ENCODE results near the gene TRIB2.
"Not testable (repeated sequence)": the region's sequence is repeated elsewhere in the genome, so short reads cannot be mapped to it uniquely, and the experiment has no call there.

The TRIB2 gene

DNA sequence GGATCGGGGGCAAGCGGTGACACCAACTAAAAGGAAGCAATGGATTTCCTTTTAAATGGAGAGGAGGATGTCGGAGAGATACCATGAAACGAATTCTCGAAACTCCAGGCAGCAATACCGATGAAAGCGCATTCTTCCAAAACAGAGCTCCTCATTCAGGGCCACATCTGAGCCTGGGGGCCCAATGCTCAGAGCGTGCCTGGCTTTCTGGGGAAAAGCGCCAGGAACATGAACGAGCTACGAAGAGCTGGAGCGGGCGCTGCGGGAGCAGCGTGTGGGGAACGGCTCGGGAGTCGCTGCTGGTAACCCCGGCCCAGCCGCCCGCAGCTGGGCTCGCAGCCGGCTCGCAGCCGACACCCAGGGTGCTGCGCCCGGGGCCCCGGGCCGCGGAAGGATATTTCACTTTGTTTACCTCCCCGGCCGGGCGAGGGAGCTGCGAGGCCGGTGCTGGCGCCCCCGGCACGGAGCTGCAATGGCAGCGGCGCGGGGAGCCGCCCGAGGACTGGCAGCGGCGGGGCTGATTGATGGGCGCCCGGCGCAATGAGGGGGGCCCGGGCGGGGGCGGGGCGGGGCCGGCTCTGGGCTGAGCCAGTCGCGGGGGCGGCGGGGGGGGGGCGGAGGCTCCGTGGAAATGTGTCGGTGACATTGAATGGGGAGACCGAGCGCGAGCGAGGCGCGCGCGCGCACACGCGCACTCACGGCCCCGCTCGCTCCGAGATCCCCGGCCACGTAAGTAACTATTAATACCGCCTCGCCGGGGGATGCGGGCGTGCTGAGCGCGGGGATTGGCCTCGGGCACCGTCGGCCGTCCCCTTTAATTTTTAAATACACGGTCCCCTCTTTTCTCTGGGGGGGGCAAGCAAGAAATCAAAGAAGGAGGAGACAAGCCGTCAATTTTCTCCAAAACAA is at the start of gene TRIB2:
Gene TRIB2, plus strand, starts transcription at position 655 of the 909 bp plus-strand sequence. CDS start 1,372 bp downstream, outside the sequence.
- peak; percentile 94 to 95 (median 95) for DNase-seq

DNA sequence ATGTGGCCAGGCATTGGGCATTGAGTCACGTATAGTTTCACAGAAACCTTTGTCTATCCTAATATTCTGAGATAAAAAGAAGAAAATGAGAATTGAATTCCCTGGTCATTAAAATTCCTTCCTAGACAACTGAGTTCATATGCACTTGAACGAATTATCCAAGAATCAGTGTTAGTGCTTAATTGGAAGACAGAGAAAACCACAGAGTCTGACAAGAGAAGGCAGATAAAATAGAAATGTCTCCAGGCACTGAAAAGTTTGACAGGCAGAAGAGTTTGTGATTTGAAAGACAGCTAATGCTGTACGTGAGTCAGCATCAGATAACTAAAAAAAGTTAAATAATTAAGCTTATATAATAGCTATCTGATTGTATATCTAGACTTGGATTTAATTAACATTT is 47.7 kb upstream of the TRIB2 start:
- DNase-seq, result no peak

DNA sequence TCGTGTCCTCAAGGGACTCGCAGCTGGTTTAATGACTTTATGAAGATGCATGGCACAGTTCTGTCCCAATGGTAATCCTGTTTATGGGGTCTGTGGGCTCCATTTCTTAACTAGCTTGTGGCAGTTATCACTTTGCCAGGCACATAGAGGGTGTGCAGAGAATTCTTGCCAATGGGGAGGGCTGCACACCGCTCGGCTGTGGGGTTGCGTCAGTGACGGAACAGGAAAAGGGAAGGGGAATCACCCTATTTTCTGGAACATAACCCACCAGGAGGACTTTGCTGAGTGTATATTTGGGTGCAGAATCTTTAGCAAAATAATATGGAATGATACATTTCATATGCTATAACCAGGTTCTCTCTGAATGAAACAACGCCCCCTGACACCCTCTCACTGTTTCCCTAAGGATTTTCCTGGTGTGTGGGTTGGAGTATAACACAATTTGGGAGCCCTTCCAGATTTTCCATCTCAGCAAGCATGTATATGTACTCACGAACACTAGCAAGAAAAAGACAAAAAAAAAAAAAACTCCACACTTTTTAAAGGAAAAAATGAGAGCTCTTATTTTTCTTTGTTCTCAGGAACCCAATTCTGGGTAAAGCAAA is 43.9 kb upstream of the TRIB2 start:
- no peak for DNase-seq

DNA sequence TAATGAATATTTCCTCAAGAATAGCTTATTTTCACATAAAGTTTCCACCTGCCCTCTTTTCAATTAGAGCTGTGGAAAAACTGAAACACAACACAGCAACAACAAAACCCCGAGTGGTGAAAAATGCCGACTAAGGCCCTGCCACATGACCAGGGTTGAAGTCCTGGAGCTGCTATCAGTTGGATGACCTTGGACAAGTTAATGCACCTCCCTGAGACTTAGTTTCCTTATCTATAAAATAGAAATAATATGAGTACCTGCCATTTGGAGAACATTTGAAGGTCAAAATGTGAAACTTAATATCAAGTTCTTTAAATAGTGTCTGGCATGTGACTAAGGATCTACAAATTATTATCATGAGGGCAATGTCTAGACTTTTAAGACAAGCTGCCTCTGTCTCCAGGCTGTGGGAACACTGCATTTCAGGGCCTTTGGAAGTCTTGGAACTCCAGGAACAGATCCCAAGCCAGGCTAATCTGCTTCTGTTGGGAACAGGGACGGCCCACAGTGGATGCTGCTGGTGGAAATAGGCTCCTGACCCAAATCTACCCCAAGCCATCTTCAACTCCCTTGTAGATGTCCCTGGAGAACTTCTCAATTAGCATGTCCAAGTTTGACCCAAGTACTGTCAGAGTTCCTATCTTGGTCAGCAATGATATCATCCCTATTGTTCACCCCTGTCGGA is 42.0 kb upstream of the TRIB2 start:
- DNase-seq, result no peak

DNA sequence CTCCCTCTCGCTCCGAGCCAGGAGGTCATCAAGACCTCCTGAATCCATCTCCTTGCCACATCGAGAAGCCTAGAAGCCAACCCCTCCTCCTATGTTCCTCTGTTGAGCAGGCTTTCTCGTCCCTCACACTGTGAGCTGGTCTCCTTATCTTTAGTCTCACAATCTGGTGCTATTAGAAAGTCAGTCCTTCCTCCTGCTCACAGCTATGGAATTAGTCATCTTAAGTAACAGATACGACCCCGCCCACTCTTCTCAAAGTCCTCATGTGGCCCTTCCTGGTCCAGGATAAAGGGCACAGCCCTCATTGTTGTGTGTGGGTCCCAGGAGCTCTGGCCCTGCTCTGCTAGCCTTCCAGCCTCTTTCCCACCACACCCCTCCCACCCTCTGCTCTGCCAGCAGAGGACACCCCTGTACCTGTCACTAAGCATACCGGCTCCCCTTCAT is 41.4 kb upstream of the TRIB2 start:
- DNase-seq, result no peak

DNA sequence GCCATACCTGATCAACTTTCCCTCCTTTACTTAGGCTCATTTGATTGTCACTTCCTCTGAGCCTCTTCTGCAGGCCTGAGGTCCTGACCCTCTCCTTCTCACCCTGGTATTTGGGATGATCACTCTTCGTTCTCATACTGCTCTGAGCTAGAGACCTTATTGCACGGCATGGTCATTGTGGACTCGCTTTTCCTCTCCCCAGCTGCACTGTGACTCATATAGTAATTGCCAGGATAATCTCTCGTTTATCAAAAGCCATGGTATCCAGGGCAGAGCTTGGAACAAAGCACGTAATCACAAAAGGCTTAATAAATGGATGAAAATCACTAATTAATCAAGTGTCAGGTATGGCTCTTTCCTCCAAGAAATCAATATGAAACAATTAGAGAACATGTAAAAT is 40.9 kb upstream of the TRIB2 start:
- no peak for DNase-seq

DNA sequence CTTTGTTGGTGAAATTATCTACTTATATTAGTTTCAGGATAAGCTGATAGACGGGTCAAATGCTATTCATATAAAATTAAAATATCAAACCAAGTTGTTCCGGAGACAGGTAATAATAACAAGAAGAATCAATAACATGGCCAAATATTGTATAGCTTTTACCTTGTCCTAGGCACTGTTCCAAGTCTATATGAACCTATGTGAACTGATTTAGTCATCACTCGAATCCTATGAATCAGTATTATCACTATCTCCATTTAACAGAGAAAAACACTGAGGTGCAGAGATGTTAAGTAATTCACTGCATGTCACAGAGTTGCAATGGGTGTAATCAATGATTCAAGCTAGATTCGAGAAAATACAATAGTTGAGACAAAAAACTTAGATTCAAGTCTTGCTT is 40.0 kb upstream of the TRIB2 start:
- no peak for DNase-seq

DNA sequence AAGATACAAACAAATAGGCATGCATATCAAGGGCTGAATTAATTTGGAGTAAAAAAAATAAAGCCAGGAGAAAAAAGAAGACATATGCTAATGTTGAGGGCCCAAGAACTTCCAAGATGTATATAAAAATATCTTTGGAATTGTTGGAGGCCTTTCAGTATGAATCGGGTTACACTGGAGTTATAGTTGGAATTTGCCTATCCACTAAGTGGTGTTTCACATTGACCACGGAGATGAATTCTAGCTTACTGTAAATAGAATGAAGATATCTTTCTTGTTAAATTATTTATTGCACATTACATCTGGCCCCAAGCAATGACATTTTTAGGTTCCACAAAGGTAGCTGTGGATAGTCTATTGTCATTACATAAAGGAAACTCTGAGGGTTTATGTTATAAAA is 38.5 kb upstream of the TRIB2 start:
- DNase-seq, result no peak

DNA sequence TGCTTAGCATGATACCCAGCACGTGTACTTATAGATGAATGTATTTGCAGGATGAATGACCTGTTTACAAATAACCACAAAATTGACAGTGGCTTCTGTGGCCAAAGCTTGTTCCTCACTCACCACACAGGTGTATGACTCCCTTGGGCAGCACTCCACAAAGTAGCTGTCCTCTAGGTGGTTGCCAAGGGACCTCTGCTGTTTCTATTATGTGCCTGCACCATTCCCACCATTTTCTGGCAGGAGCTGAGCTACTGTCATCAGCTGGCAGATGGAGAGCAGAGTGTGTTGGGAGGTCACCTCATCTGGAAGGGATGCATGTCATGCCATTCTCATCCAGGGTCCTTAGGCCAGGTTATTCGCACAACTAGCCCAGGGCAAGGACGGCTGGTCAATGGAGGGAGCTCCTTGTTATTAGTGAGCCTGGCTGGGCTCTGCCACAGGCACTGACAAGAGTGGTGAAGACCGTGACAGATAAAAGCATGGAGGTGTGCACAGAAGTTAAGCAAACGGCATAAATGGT is 37.1 kb upstream of the TRIB2 start:
- DNase-seq, result no peak

DNA sequence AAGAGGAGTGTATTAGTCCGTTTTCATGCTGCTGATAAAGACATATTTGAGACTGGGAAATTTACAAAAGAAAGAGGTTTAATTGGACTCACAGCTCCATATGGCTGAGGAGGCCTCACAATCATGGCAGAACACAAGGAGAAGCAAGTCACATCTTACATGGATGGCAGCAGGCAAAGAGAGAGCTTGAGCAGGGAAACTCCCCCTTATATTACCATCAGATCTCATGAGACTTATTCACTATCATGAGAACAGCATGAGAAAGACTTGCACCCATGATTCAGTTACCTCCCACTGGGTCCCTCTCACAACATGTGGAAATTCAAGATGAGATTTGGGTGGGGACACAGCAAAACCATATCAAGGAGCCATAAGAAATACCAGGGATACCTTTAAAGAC is 36.6 kb upstream of the TRIB2 start:
- not testable (repeated sequence) for DNase-seq

DNA sequence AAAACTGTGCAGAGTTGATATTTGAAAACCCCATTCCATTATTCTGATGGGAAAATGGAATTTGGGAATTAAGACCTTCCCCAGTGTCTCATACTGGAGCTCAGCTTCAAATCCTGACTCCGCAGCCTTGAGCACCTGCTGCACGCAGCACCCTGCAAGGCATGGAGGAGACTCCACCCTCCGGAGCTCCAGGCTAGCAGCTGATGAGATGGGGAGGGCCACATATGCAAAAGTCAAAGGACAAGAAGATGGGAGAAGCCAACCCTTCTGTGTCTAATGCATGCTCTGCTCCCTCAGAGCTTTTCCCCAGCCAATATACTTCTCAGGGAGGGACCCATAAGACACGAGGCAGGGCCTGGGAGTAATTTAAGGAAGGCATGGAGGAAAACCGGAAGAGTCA is 34.7 kb upstream of the TRIB2 start:
- no peak for DNase-seq

DNA sequence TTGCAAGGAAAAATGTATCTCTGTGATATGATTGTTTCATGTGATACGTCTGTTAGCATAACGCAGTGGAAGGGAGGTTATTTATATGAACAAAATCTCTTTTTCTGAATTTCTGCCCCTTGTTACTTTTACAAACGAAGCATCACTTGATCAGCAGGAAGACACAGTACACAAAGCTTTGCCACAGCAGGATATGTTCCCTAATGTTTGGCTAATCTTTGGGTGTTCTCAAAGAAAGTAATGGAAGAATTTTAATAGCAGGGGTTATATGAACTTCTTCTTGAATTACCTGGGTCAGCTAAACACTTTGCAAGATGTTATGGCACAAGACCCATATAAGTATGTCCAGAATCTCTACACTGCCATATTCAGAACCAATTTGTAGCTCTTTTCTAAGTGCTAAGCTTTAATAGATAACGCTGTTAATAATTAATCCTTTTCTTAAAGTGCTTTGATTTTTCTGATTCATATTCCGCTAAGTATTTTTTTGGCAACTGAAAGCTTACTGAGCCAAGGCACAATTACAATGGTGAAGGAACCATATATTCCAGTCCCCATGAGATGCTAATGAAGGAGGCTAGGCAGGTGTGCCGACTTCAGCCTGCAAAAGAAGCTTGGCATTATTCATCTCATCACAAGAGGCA is 33.2 kb upstream of the TRIB2 start:
- no peak for DNase-seq

DNA sequence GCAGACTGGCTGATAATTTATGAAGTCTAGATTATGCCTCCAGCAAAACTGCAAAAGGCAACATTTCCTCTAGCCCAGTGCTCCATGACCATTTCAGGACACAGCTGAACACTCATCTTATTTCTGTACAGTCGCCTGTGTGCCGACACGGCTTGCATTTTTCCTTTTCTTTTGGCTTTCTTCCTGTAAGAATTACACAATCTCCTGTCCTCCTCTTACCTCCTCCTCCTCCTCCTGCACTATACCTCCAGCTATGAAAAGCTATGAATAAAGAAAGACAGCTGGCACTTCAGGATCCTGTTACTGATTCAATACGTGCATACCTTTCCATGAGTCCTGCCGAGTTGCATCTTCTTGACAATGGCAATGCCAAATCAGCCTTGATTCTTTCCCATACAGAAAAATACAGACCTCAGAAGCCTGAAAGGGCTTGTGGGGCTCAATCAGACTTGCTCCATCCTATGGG is 32.2 kb upstream of the TRIB2 start:
- peak in 1 of 3 experiments; percentile 18 for DNase-seq

DNA sequence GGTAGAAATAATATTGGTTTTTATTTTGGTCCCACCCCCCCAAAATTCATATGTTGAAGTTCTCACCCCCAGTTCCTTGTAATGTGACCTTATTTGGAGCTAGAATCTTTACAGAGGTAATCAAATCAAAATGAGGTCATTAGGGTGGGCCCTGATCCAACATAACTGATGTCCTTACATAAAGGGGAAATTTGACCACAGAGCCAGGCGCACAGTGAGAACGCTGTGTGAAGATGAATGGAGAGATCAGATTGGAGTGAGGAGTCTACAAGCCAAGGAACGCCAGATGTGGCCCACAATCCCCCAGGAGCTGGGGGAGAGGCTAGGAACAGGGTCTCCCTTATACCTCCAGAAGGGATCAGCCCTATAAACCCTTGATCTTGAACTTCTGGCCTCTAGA is 31.6 kb upstream of the TRIB2 start:
- DNase-seq, result no peak

DNA sequence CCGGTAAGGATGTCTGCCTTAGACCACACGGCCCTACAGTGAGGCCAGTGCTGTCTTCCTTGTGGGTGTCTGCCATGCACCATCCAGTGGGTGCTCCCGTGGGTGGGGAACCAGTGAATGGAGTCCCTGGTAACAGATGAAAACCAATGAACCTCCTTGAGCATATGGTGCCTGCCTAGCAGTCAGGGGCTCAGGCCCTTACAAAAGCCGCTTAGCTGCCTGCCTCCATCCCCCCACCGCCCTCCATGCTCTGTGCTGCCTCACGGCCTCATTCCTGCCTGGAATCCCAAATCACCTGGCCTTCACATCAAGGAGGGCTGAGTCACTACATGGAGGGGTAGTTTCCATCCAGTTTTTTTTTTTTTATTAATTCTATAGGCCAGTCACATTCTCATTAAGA is 30.8 kb upstream of the TRIB2 start:
- no peak for DNase-seq

DNA sequence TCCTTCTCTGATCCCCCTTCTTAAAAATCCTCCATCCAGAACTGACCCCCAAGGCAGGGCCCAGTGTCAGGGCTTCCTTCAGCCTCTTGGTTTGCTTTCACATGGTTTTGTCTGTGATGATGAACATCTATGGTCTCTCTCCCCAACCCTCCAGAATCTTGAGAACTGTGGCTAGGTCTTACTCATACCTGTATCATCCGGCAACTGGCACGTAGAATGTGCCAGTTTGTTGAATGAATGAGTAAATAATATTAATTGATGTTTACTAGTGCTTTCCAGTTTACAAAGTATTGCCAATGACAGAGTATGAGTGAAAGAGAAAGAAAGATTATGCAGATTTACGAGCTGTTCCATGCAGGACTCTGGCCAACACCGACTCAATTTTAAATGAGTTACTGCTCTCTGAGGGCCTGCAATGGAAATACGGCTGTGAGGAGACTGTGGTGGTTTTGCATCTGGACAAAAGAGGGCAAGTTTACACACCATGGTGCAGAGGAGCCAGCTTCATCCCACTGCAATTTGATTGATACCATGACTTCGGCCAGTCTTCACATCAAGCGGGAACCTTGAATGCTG is 29.9 kb upstream of the TRIB2 start:
- no peak for DNase-seq

DNA sequence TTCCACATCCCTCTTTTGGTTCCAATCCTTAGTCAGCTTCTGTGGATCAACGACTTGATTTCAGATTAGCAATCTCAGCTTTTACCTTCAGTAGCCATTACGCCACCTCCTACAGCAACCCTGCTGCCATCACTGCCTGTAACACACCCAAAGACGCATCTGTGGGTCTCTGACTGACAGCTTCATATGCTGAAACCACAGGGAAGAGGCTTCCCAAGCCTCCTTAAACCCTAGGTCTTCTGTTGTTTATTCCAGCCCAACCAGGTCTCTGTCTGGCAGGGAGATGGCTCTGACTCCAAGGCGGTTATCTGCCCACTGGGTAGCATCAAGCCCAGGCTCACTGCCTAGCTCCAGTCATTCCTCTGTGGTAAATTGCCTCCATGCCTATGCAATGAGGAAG is 28.6 kb upstream of the TRIB2 start:
- no peak for DNase-seq

DNA sequence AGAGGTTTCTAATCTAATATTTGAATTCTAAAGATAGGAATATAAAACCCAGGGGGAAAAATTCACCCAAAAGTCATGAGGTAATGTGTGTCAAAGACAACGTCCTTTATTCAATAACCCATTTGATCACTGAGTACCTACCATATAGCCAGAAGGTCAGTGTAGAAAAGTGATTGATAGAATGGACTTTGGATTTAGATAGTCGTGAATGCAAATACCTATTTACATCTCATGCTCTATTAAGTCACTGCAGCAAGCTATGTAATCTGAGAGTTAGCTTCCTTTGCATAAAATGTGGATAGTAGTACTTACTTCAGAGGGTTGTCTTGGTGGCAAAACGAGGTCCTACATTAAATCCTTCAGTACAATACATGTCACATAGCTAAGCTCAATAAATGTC is 27.8 kb upstream of the TRIB2 start:
- DNase-seq, result no peak

DNA sequence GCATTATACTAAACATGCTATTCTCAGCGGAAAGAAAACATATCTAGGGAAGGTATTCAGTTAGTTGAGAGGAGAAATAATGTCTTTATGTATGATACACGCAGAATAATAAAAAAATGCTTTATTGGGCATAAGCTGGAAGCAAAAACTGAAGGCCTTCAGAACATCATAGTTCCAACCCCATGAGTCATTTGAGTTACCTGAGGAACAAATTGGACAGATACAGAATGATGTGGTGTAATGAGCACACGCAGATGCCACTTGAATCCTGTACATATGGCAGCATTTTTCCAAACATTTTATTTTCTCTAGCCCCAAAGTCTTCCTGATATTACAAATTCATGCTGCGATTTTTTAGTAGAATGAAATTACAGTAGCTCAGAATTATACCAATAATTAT is 23.2 kb upstream of the TRIB2 start:
- no peak for DNase-seq

DNA sequence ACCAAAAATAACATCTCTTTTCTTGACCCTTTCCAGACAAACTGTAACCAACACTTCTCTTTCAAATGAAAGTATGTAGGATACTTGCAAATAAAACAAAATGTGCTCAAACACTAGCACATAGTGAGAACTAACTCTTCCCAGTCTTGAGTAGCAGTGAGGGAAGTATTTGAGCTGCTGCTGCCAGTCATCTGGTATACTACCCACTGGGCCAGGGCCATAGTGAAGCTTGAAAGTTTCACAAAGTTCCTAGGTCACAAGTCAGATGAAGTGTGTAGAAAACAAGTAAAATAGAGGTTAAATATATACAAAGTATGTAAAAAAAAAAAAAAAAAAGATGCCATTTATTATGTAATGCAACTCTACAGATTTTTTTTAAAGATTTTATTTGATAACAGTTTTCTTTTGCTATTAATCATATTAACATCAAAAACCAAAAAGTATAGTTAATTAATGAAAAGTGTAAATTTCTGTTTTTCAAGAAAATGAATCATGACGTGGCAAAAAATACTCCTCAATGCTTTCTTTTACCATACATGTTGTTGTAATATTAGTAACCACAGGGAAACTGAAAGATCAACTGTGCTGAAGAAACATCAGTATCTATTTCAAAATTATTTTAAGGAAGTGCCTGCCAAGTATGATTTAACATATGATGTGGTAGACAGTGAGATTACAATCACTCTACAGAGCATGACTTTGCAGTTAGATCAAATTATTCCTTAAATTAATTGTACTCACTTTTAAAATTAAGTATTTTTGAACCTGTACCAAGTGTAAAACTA is 21.6 kb upstream of the TRIB2 start:
- no peak for DNase-seq

DNA sequence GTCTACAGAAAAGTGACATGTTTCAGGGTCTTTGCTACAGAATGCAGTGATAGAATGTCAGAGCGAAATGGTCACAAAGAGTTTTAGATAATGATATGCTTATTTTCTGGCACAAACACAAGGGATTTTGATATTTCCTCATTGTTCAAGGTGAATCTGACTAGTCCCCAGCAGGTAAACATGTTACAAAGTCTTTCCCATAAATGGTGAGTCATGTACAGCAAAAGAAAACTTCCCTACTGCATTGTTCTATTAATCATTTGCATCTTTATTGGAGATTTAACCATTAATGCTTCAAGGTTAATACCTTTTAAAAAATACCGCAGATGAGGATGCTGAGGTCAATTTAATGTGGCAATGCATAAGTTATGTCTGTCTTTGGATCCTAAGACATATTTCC is 19.1 kb upstream of the TRIB2 start:
- no peak for DNase-seq

DNA sequence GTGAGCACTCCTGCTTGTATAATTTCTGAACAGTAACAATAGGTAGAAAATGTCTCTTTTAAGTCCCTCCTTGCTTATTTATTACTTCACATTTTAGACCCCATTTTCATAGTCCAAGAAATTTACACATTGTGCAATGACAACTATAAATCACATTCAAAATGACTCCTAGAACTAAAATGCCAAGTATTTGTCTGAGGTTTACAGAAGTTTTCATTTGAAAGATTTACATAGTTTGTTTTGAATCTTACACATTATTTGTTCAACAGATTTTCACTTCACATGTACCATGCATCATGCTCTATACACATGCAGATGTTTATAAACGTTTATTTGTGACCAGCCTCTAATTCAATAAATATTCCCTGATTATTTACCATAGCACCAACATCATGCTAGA is 15.7 kb upstream of the TRIB2 start:
- DNase-seq, result no peak

Measured in NCI-H1417 (cell line).